Endothelial cell of umbilical vein (primary cell): Measurements from ENCODE around the gene SLC18A3.

Source experiments
- CTCF ChIP-seq, 2 donors: IDR thresholded peaks; 1 replicate in 1 of 2; 2 replicates in 1 of 2; pipeline ENCODE4 v1.5.1; 2011; ENCODE audit warnings: low read length in 2 of 2, mild to moderate bottlenecking in 2 of 2, moderate library complexity in 2 of 2, control low read depth in 1 of 2, inconsistent platforms in 1 of 2, low read depth in 1 of 2; ENCODE audit not compliant: insufficient read depth in 1 of 2; ENCODE audit errors: extremely low read depth in 1 of 2
- POLR2AphosphoS5 ChIP-seq: IDR thresholded peaks from 2 replicates; pipeline ENCODE4 v1.6.1; 2012; ENCODE audit warnings: low read depth, mild to moderate bottlenecking, control low read depth, low read length, moderate library complexity; ENCODE audit not compliant: insufficient read depth

- TF ChIP-seq CTCF (IDR thresholded peaks at IDR 0.05; ENCODE audit: extremely low read depth in 1 of 2, insufficient read depth in 1 of 2, low read depth in 1 of 2, low read length in 2 of 2) (no peak), POLR2AphosphoS5 (no peak)
Measured at GRCh38 chr10:49649294-49649693, 39.2 kb downstream of the SLC18A3 start.
